NCI-H2227 (cell line): ENCODE results near the gene CNTROB.

Experiments used
- DNase-seq: peaks from one replicate; lab custom pipeline; 2025; ENCODE audit not compliant: unreplicated experiment; lab: John Stamatoyannopoulos, UW

Gene CNTROB

GRCh38 chr17:7984904-7985303 is 52.9 kb downstream of the CNTROB start:
- no peak for DNase-seq

DNA sequence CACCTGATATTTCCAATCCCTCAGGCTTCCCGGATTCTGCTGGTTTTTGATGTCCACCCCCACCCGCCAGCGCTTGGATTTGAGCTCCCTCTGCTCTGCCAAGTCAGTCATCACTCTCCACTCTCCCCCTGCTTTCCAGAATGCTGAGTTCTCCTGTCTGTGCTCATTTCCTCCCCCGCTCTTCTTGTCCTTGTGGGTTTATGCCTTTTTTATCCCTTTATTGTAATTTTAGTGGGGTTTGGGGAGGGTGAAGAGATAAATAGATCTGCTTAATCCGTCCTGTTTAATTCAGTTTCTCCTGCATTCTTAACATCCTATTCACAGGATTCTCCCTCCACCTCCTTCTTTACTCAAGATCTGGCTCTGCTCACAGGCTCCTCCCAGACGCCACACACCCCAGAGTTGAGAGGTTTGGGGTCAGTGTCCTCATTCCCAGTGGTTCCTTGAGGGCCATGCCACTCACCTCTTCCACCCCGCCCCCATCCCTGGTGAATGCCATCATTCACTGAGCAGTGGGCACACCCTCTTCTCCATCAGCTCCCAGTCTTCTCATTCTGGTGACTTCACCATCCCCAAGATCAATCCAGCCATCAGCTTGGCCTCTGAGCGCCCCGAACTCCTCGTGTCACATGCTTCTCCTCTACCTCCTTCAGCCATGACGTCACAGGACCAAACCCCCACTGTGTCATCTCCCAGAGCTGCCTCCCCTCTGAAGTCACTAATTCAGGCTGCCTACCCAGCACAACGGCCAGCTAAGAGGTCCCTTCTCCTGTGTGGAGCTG is 55.3 kb downstream of the CNTROB start:
- no peak for DNase-seq

- DNase-seq, result peak; percentile 90
These were observed 56.8 kb downstream of the CNTROB start for GRCh38 chr17:7988750-7989178.

DNA sequence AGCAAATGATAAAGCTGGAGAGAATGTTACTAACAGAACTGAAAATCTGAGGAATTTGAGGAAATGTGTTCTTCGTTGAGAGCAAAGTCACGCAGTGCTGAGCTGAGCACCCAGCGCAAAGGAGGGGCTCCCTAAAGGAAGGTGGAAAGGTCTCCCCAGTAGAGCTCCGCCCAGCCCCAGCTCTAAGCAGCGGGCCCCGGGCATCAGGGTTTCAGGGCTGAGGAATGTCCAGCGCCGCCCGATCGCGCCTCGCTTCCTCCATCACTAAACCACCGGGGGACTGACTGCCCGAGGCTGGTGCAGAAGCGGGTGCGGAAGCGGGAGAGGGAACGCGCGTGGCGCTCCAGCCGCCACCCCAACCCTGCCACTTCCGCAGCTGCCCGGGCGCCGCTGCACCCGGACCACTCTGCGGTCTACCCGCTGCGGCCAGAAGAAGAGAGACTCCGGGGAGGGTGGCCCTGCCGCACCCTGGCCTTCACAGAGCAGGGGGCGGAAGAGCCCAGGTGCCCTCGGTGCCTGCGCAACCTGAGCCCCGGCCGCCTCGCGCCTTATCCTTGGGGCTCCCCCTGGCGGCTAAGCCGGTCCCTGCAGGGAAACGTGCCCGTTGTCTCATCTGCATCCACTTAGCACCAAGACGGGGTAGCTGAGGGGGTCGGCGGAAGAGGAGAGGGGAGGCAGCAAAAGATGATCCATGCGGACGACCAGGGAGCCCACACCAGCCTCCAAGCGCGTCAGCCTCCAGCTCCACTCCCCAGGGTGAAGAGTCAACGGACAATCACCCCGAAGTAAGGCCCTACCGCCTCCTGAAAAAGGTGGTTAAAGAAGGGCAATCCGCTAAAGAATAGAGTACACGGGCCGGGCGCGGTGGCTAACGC is 58.0 kb downstream of the CNTROB start:
- DNase-seq, result peak; percentile 86

GRCh38 chr17:7992516-7992915 is 60.5 kb downstream of the CNTROB start:
- no peak for DNase-seq

DNA sequence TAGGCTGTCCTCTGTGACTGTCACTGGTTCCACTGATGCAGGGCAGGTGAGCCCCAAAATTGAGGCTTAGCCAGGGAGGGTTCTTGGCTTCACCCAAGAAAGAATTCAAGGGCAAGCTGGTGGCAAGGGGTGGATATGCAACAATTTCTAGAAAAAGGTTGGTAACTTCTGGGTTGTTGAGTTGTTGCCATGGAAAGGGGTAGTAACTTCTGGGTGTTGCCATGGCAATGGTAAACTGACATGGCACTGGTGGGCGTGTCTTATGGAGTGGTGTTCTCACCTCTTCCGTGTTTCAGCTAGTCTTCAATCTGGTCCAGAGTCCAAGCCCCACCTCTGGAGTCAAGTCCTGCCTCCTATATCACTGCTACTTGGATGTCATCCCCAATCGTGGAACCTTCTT is 60.9 kb downstream of the CNTROB start:
- no peak for DNase-seq

DNA sequence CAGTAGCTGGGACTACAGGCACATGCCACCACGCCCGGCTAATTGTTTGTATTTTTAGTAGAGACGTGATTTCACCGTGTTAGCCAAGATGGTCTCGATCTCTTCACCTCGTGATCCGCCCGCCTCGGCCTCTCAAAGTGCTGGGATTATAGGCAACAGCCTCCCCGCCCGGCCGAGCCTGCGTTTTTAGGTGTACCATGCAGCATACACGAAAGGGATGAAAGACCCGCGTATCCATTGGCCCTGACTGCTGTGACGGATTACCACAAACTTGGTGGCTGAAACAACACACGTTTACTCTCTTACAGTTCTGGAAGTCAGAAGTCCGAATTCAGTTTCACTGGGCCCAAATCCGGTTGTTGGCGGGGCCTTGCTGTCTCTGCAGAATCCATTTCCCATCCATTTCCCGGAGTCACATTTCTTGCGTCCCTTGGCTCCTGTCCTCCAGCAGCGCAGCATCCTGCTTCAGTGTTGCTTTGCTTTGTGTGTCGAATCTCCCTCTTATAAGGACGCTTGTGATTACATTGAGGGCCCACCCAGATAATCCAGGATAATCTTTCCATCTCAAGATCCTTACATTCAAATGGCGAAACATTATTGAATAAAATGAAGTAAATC is 62.1 kb downstream of the CNTROB start:
- no peak for DNase-seq

- no peak for DNase-seq
These were observed 63.7 kb downstream of the CNTROB start for GRCh38 chr17:7995724-7996123.

GRCh38 chr17:7997186-7997585 is 65.2 kb downstream of the CNTROB start:
- DNase-seq, result peak; percentile 51
